ENCODE measurements around the gene HSPA2. TPM values are rescaled to one million over a fixed set of nuclear protein-coding genes. Genes with fewer than 3 reads are reported as not detected.
A peak's percentile ranks its signal among the peaks of the same experiment; 100 is the strongest.

HSPA2 gene
- total and polyA plus RNA-seq, 2 of the 13 experiments (the other 11 are each of a cell fraction or from before 2014, with no cell fraction given) = 0.15 to 0.27 TPM

GRCh38 chr14:64506721-64507120 is 33.8 kb upstream of the HSPA2 start:
- H3K27ac ChIP-seq (ENCODE audit: extremely low read length, insufficient read depth, low read length) = no peak overlapping the region
- no peaks in the 10 kb centered on the region for H3K9me3 ChIP-seq (ENCODE audit: low read length)
- no peaks in the 10 kb centered on the region; a peak in 1 of 5 replicates for H3K27me3 ChIP-seq (ENCODE audit: control insufficient read depth in 1 of 2, insufficient read depth in 2 of 2, low read length in 2 of 2)
- POLR2A ChIA-PET = no interaction called here
- H3K36me3 ChIP-seq (replicated peaks in 1 of 2; ENCODE audit: control insufficient read depth in 1 of 2, insufficient read depth in 2 of 2, low read length in 2 of 2) = no peaks in the 10 kb centered on the region
- TF ChIP-seq THRA (CRISPR knock-in tag; IDR thresholded peaks at IDR 0.05; ENCODE audit: borderline replicate concordance) (no peak), NFE2L2 (IDR thresholded peaks at IDR 0.05; ENCODE audit: low read length) (no peak), HNF1B (CRISPR knock-in tag; IDR thresholded peaks at IDR 0.05) (no peak), ZNF30 (CRISPR knock-in tag; IDR thresholded peaks at IDR 0.05) (no peak), NR2C2 (CRISPR knock-in tag; IDR thresholded peaks at IDR 0.05; ENCODE audit: borderline replicate concordance) (no peak), GATAD1 (CRISPR knock-in tag; IDR thresholded peaks at IDR 0.05) (no peak), RXRA (CRISPR knock-in tag; IDR thresholded peaks at IDR 0.05) (no peak), ATF7-NPFF (CRISPR knock-in tag; IDR thresholded peaks at IDR 0.05; ENCODE audit: low read depth) (no peak), JUN (CRISPR knock-in tag; IDR thresholded peaks at IDR 0.05) (no peak), PLSCR1 (CRISPR knock-in tag; IDR thresholded peaks at IDR 0.05; ENCODE audit: borderline replicate concordance) (no peak), ZFP36L2 (CRISPR knock-in tag; IDR thresholded peaks at IDR 0.05) (no peak), ZSCAN22 (CRISPR knock-in tag; IDR thresholded peaks at IDR 0.05) (no peak), ZNF24 (IDR thresholded peaks at IDR 0.05) (no peak), HES4 (CRISPR knock-in tag; IDR thresholded peaks at IDR 0.05; ENCODE audit: borderline replicate concordance) (no peak), ZNF234 (CRISPR knock-in tag; conservative IDR thresholded peaks at IDR 0.05) (no peak), ZNF275 (CRISPR knock-in tag; IDR thresholded peaks at IDR 0.05; ENCODE audit: borderline replicate concordance) (no peak), RXRB (CRISPR knock-in tag; IDR thresholded peaks at IDR 0.05; ENCODE audit: borderline replicate concordance) (no peak), ZNF549 (CRISPR knock-in tag; IDR thresholded peaks at IDR 0.05) (no peak)
- H3K4me2 ChIP-seq (ENCODE audit: low read depth, low read length) = peak overlapping the region; percentile 91
- 52% methylated on average over 3 of the region's 3 CpGs for WGBS (ENCODE audit: low lambda C conversion rate)
- H3K79me2 ChIP-seq (ENCODE audit: insufficient read depth, low read length) = peaks cover 76% of the 10 kb centered on the region
- FAIRE-seq = no peak
- no peak overlapping the region for H2AFZ ChIP-seq (ENCODE audit: low read length)
- CTCF ChIA-PET (ENCODE audit: low intra/inter-chr PET ratio, low total read pairs) = no interaction called here
- intact Hi-C loops (cut with micrococcal nuclease; ENCODE audit: unreplicated experiment) = no loop called here
- DNase-seq (ENCODE audit: low spot score) = no peak
- peaks cover 69% of the 10 kb centered on the region for H3K4me1 ChIP-seq (ENCODE audit: insufficient read depth, low read length)
- no peak for ATAC-seq
- BruUV-seq (replicated peaks) = no TSS peak
- in situ Hi-C loops (cut with HindIII; ENCODE audit: extremely low pct_ligation_motif_present, low pct_unique_long_range_greater_than_20kb) = no loop called here
- peaks cover 37% of the 10 kb centered on the region for H4K20me1 ChIP-seq (ENCODE audit: insufficient read depth, low read length)
- H3K9ac ChIP-seq (ENCODE audit: insufficient read depth, low read depth, low read length) = peak overlapping the region; percentile 30; the same call in 1 of the 2 replicates
- peak overlapping the region; percentile 10 to 36 (median 26); a peak in 5 of 6 replicates for H3K4me3 ChIP-seq (replicated peaks in 1 of 3; ENCODE audit: insufficient read depth in 1 of 3, low read depth in 2 of 3, low read length in 3 of 3)
